ENCODE data around the gene MGMT. TPM values are rescaled to one million over a fixed set of nuclear protein-coding genes. Genes with fewer than 3 reads are reported as not detected.
A peak's percentile ranks its signal among the peaks of the same experiment; 100 is the strongest.

MGMT gene
- polyA plus RNA-seq, 1 of the 3 experiments (the other 2 are of a cell fraction), result 10.8 TPM

DNA sequence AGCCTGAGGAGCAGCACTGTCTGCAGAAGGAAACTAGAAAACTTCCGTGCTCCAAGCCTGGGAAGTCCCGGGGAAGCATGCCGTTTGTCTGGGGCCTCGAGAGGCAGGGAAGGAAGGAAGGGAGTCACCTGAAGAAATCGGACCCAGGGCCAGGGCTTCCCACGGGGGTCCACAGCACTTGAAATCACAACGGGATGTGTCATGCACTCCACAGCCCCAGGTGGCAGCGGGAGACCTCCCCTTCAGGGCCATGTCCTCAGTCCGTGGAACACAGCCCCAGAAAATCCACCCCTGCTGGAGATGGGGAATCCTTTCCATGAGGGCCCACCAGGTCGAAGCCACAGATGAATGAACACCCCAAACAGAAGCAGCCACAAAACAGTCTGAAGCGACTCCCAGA, 239.5 kb downstream of the MGMT start:
- H3K27me3 ChIP-seq (ENCODE audit: insufficient read depth), result no peaks in the 10 kb centered on the region
- no peak for TF ChIP-seq TAF1 (IDR thresholded peaks at IDR 0.05; ENCODE audit: borderline replicate concordance, low read depth, low read length)
- no peak for TF ChIP-seq FOXM1 (IDR thresholded peaks at IDR 0.05; ENCODE audit: low read depth)
- TF ChIP-seq, protein P1, sequence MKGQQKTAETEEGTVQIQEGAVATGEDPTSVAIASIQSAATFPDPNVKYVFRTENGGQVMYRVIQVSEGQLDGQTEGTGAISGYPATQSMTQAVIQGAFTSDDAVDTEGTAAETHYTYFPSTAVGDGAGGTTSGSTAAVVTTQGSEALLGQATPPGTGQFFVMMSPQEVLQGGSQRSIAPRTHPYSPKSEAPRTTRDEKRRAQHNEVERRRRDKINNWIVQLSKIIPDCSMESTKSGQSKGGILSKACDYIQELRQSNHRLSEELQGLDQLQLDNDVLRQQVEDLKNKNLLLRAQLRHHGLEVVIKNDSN (IDR thresholded peaks at IDR 0.05; ENCODE audit: borderline replicate concordance, low read depth), result no peak
- TF ChIP-seq POLR2AphosphoS5 (IDR thresholded peaks at IDR 0.05; ENCODE audit: low read depth, low read length), result no peak
- TF ChIP-seq RFX5 (IDR thresholded peaks at IDR 0.05; ENCODE audit: low read length), result no peak
- TF ChIP-seq TCF12 (IDR thresholded peaks at IDR 0.05), result no peak
- no peak for TF ChIP-seq NRF1 (IDR thresholded peaks at IDR 0.05; ENCODE audit: low read depth, low read length)
- TF ChIP-seq ELF1 (IDR thresholded peaks at IDR 0.05), result no peak
- POLR2A ChIA-PET, result no interaction called here
- no peaks in the 10 kb centered on the region for H4K20me1 ChIP-seq (ENCODE audit: insufficient read depth)
- H3K9me2 ChIP-seq, result no peaks in the 10 kb centered on the region
- no peak overlapping the region for H3K27ac ChIP-seq (ENCODE audit: low read depth in 2 of 2, low read length in 1 of 2)
- peaks cover 0 to 10% of the 10 kb centered on the region in 2 experiments; a peak in 1 of 4 replicates for H3K4me1 ChIP-seq (ENCODE audit: control insufficient read depth in 1 of 2, insufficient read depth in 2 of 2, low read depth in 1 of 2, low read length in 1 of 2)
- H3K79me2 ChIP-seq (ENCODE audit: insufficient read depth), result no peaks in the 10 kb centered on the region
- no peak overlapping the region for H3K9ac ChIP-seq
- H3K4me3 ChIP-seq (ENCODE audit: low read depth in 2 of 2, low read length in 1 of 2), result no peak overlapping the region
- no peak for DNase-seq
- H3K4me2 ChIP-seq, result no peak overlapping the region
- no peaks in the 10 kb centered on the region for H3K36me3 ChIP-seq (replicated peaks in 1 of 2; ENCODE audit: control insufficient read depth in 1 of 2, insufficient read depth in 2 of 2, low read length in 1 of 2)
- H2AFZ ChIP-seq (ENCODE audit: low read depth), result no peak overlapping the region
- CTCF ChIA-PET, result no interaction called here
- 30% methylated on average over 3 of the region's 11 CpGs for WGBS (ENCODE audit: low lambda C conversion rate)
- no peaks in the 10 kb centered on the region for H3F3A ChIP-seq (replicated peaks; ENCODE audit: insufficient read depth)
- H3K9me3 ChIP-seq, result no peaks in the 10 kb centered on the region

- Histone ChIP-seq H3K4me1 (ENCODE audit: control insufficient read depth in 1 of 2, insufficient read depth in 2 of 2, low read depth in 1 of 2, low read length in 1 of 2) (peaks cover 0 to 10% of the 10 kb centered on the region in 2 experiments; a peak in 1 of 4 replicates), H4K20me1 (ENCODE audit: insufficient read depth) (no peaks in the 10 kb centered on the region), H3K27me3 (ENCODE audit: insufficient read depth) (no peaks in the 10 kb centered on the region), H3K9me3 (no peaks in the 10 kb centered on the region), H3K4me2 (no peak overlapping the region), H3K36me3 (replicated peaks in 1 of 2; ENCODE audit: control insufficient read depth in 1 of 2, insufficient read depth in 2 of 2, low read length in 1 of 2) (no peaks in the 10 kb centered on the region), H3K9me2 (no peaks in the 10 kb centered on the region), H3K79me2 (ENCODE audit: insufficient read depth) (no peaks in the 10 kb centered on the region), H3K27ac (ENCODE audit: low read depth in 2 of 2, low read length in 1 of 2) (no peak overlapping the region), H3K9ac (no peak overlapping the region), H3F3A (replicated peaks; ENCODE audit: insufficient read depth) (no peaks in the 10 kb centered on the region), H3K4me3 (ENCODE audit: low read depth in 2 of 2, low read length in 1 of 2) (no peak overlapping the region), H2AFZ (ENCODE audit: low read depth) (no peak overlapping the region)
- ChIA-PET CTCF (interaction anchor here (0.7 kb wide), 1 partner anchor 262 kb away, joined by 3 read pairs; no protein-coding TSS in a partner anchor), POLR2A (no interaction called here)
- TF ChIP-seq TCF12 (IDR thresholded peaks at IDR 0.05), result no peak
- no peak for TF ChIP-seq RAD21 (IDR thresholded peaks at IDR 0.05; ENCODE audit: low read length)
- TF ChIP-seq, protein P1 (IDR thresholded peaks at IDR 0.05; ENCODE audit: borderline replicate concordance, low read depth), result no peak
- TF ChIP-seq, protein P2, sequence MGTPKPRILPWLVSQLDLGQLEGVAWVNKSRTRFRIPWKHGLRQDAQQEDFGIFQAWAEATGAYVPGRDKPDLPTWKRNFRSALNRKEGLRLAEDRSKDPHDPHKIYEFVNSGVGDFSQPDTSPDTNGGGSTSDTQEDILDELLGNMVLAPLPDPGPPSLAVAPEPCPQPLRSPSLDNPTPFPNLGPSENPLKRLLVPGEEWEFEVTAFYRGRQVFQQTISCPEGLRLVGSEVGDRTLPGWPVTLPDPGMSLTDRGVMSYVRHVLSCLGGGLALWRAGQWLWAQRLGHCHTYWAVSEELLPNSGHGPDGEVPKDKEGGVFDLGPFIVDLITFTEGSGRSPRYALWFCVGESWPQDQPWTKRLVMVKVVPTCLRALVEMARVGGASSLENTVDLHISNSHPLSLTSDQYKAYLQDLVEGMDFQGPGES (IDR thresholded peaks at IDR 0.05; ENCODE audit: low read depth, low read length), result no peak
- TF ChIP-seq MXI1 (IDR thresholded peaks at IDR 0.05; ENCODE audit: low read depth, low read length), result no peak
- no peak for TF ChIP-seq RFX5 (IDR thresholded peaks at IDR 0.05; ENCODE audit: low read length)
- no peak for TF ChIP-seq NRF1 (IDR thresholded peaks at IDR 0.05; ENCODE audit: low read depth, low read length)
- TF ChIP-seq, protein P3, sequence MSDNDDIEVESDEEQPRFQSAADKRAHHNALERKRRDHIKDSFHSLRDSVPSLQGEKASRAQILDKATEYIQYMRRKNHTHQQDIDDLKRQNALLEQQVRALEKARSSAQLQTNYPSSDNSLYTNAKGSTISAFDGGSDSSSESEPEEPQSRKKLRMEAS (IDR thresholded peaks at IDR 0.05; ENCODE audit: low read depth), result no peak
- TF ChIP-seq GABPA (IDR thresholded peaks at IDR 0.05; ENCODE audit: low read depth), result no peak
- no peak for TF ChIP-seq SIN3A (IDR thresholded peaks at IDR 0.05; ENCODE audit: borderline replicate concordance, low read depth, low read length)
- TF ChIP-seq RXRA (IDR thresholded peaks at IDR 0.05; ENCODE audit: borderline replicate concordance, low read depth), result no peak
- no peak for TF ChIP-seq TEAD4 (IDR thresholded peaks at IDR 0.05; ENCODE audit: borderline replicate concordance, insufficient read depth)
- TF ChIP-seq GATA2 (CRISPR knock-in tag; IDR thresholded peaks at IDR 0.05), result no peak
- no peak for TF ChIP-seq USF2 (IDR thresholded peaks at IDR 0.05; ENCODE audit: borderline replicate concordance, low read depth, low read length)
- DNase-seq, result peak; percentile 58
- WGBS (ENCODE audit: low lambda C conversion rate), result 34% methylated on average over 29 of the region's 37 CpGs
Measured at GRCh38 chr10:129707406-129708388, 240.7 kb downstream of the MGMT start.

All from SK-N-SH (cell line).